Muscle layer of duodenum (tissue), 2 donors: ENCODE data around the gene FAM117B.

ENCODE experiments used
- H3K27ac ChIP-seq: one replicate; pipeline ENCODE4 v1.7.0; 2013; ENCODE audit warnings: mild to moderate bottlenecking, low read length
- H3K27me3 ChIP-seq: one replicate; pipeline ENCODE4 v1.7.0; 2013; ENCODE audit warnings: low read depth, mild to moderate bottlenecking, control low read depth, low read length
- H3K36me3 ChIP-seq, 2 donors: one replicate each; pipeline ENCODE4 v1.7.0; 2013; ENCODE audit warnings: low read length in 2 of 2, control low read depth in 1 of 2, mild to moderate bottlenecking in 1 of 2; ENCODE audit not compliant: insufficient read depth in 2 of 2, control insufficient read depth in 1 of 2
- H3K4me1 ChIP-seq, 2 donors: one replicate each; pipeline ENCODE4 v1.7.0; 2013; ENCODE audit warnings: low read length in 2 of 2, mild to moderate bottlenecking in 2 of 2, control low read depth in 1 of 2, moderate library complexity in 1 of 2; ENCODE audit not compliant: insufficient read depth in 2 of 2, control insufficient read depth in 1 of 2
- H3K4me3 ChIP-seq, 2 donors: one replicate each; pipeline ENCODE4 v1.7.0; 2013; ENCODE audit warnings: low read length in 2 of 2, low read depth in 1 of 2, mild to moderate bottlenecking in 1 of 2
- H3K9me3 ChIP-seq, 2 donors: one replicate each; pipeline ENCODE4 v1.7.0; 2013; ENCODE audit warnings: low read length in 2 of 2, control low read depth in 1 of 2, mild to moderate bottlenecking in 1 of 2; ENCODE audit not compliant: control insufficient read depth in 1 of 2
- donor health status: healthy.

Gene FAM117B

GRCh38 chr2:202763916-202764315 lies 129.1 kb downstream of the FAM117B start:
- Histone ChIP-seq H3K27me3 (no peaks in the 10 kb centered on the region), H3K36me3 (peaks cover 3 to 4% of the 10 kb centered on the region in 2 donors), H3K27ac (no peak overlapping the region), H3K9me3 (no peaks in the 10 kb centered on the region), H3K4me1 (no peaks in the 10 kb centered on the region), H3K4me3 (no peak overlapping the region)

DNA sequence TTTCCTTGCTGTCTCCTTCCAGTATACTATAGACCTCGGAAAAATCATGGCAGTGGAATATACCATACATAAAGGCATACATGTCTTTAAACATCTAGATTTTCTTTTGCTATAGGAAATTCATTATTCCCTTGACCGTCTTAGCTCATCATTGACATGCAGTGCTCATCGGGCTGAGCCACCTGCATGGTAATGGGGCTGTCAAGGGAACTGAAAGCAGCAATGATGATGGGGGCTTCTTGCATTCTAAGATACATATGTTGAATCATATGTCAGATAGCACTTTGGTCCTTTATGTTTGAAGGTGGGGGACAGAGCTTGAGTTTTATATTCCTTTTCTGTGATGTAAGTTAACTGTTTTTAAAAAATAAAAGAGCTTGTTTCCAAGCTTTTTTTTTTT lies 130.2 kb downstream of the FAM117B start:
- no peaks in the 10 kb centered on the region for H3K4me1 ChIP-seq
- H3K9me3 ChIP-seq = no peaks in the 10 kb centered on the region
- peaks cover 3 to 4% of the 10 kb centered on the region in 2 donors for H3K36me3 ChIP-seq
- no peak overlapping the region for H3K27ac ChIP-seq
- H3K4me3 ChIP-seq = no peak overlapping the region
- no peaks in the 10 kb centered on the region for H3K27me3 ChIP-seq

- Histone ChIP-seq H3K27me3 (no peaks in the 10 kb centered on the region), H3K4me3 (no peak overlapping the region), H3K9me3 (no peaks in the 10 kb centered on the region), H3K36me3 (peaks cover 3 to 4% of the 10 kb centered on the region in 2 donors), H3K27ac (no peak overlapping the region), H3K4me1 (no peaks in the 10 kb centered on the region)
Measured at GRCh38 chr2:202765436-202765835, 130.7 kb downstream of the FAM117B start.

DNA sequence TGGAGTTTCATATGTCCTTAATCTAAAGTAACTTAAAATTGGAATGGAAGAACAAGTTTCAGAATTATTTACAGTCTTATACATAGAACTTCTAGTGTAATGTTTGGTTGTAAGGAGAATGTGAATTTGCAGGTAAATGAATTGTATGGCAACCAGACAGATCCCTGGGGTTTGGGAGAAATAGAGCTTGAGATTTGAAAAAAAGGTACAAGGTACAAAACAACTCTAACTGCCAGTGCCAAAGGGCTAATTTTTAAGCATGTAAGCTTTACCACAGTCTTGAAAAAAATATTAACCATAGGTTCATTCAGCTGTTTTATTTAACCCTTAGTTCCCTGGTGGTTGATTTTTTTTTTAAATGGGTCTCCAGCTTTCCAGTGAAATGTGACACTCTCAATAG lies 133.5 kb downstream of the FAM117B start:
- Histone ChIP-seq H3K36me3 (peaks cover 3 to 4% of the 10 kb centered on the region in 2 donors), H3K4me3 (no peak overlapping the region), H3K9me3 (no peaks in the 10 kb centered on the region), H3K27ac (no peak overlapping the region), H3K4me1 (no peaks in the 10 kb centered on the region), H3K27me3 (no peaks in the 10 kb centered on the region)

DNA sequence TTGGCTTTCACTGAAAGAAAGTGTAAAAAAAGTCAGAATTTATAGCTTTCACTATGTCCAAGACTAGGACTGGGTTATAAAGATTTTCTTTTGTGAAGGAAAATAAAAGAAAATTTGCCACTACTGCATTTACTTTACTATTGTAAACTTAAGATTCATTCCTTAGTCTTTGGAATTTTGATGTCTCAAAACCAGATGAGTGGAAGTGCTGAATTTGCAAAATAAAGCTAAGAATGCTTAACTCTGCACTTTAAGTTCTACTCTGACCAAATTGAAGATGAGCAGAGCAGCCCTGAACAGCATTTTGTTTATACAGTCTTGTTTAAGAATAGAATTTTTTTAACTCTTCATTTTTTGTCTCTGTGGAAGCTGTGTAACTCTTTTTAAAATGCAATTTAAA lies 134.4 kb downstream of the FAM117B start:
- H3K36me3 ChIP-seq = peaks cover 3 to 4% of the 10 kb centered on the region in 2 donors
- H3K9me3 ChIP-seq = no peaks in the 10 kb centered on the region
- H3K27ac ChIP-seq = no peak overlapping the region

GRCh38 chr2:202771336-202771735 lies 136.6 kb downstream of the FAM117B start:
- H3K9me3 ChIP-seq = no peaks in the 10 kb centered on the region
- no peaks in the 10 kb centered on the region for H3K27me3 ChIP-seq
- H3K36me3 ChIP-seq = no peaks in the 10 kb centered on the region
- no peak overlapping the region for H3K27ac ChIP-seq
- H3K4me1 ChIP-seq = no peaks in the 10 kb centered on the region
- no peak overlapping the region for H3K4me3 ChIP-seq

More for the DNA sequence above, 134.4 kb downstream of the FAM117B start:
- Histone ChIP-seq H3K4me1 (no peaks in the 10 kb centered on the region), H3K4me3 (no peak overlapping the region), H3K27me3 (no peaks in the 10 kb centered on the region)

DNA sequence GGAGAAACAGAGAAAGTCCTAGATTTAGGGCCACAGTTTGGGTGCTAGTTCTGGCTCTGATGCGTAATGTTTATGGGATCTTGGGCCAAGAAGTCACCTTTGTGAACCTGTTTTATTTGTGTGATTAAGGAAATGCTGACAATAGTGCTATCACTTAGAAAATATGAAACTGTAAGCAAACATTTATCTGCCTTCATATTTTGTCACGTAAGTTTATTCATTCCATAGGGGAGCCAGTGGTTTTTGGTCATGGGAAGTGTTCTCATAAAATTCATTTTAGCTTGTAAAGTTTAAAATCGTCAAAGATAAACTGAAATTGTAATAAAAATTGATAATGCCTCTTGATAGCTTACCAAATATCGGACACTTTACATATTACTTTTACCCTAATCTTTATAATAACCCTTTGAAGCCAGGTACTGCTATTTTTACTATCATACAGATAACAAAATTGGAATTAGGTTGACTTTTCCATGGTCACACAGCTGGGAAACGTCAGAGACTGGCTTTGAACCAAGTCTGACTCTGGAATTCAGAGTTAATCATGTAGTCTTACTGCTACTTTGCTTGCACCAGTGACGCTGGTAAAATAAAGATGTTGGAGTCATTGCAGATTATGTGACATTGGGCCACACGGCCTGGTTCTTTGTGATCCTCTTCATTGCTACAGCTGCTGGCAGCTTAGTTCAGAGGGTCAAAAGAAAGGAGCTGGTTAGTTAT lies 137.1 kb downstream of the FAM117B start:
- Histone ChIP-seq H3K27me3 (no peaks in the 10 kb centered on the region), H3K4me1 (no peaks in the 10 kb centered on the region), H3K36me3 (no peaks in the 10 kb centered on the region), H3K9me3 (no peaks in the 10 kb centered on the region), H3K27ac (no peak overlapping the region), H3K4me3 (no peak overlapping the region)

GRCh38 chr2:202773301-202773973 lies 138.7 kb downstream of the FAM117B start:
- H3K27me3 ChIP-seq = no peaks in the 10 kb centered on the region
- no peak overlapping the region for H3K27ac ChIP-seq
- no peaks in the 10 kb centered on the region for H3K4me1 ChIP-seq
- peaks cover 0 to 2% of the 10 kb centered on the region in 2 donors for H3K36me3 ChIP-seq
- H3K4me3 ChIP-seq = no peak overlapping the region
- H3K9me3 ChIP-seq = no peaks in the 10 kb centered on the region

- Histone ChIP-seq H3K9me3 (no peaks in the 10 kb centered on the region), H3K4me3 (no peak overlapping the region), H3K4me1 (no peaks in the 10 kb centered on the region), H3K27ac (no peak overlapping the region), H3K27me3 (no peaks in the 10 kb centered on the region), H3K36me3 (peaks cover 0 to 3% of the 10 kb centered on the region in 2 donors)
Measured at GRCh38 chr2:202774104-202774503, 139.3 kb downstream of the FAM117B start.

DNA sequence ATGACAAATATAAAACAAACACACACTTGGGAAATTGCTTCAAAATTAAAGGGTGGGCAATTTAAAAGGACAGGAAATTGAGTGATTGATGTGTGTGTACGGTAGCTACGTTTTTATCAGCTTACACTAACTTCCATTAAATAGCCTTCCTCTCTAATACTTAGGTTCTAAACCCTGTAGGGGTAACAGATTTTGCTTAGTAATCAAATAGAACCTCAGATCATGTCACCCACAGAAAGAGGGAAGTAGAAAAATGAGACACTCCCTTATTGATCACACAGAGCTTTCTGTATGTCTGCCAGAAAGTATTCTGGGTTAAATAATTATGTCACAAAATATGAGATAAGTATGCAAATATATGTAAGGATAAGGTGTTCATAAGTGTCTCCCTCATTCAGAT lies 143.4 kb downstream of the FAM117B start:
- peaks cover 0 to 18% of the 10 kb centered on the region in 2 donors for H3K36me3 ChIP-seq
- H3K4me1 ChIP-seq = no peaks in the 10 kb centered on the region
- no peaks in the 10 kb centered on the region for H3K9me3 ChIP-seq
- no peaks in the 10 kb centered on the region for H3K27me3 ChIP-seq
- no peak overlapping the region for H3K4me3 ChIP-seq
- H3K27ac ChIP-seq = no peak overlapping the region

DNA sequence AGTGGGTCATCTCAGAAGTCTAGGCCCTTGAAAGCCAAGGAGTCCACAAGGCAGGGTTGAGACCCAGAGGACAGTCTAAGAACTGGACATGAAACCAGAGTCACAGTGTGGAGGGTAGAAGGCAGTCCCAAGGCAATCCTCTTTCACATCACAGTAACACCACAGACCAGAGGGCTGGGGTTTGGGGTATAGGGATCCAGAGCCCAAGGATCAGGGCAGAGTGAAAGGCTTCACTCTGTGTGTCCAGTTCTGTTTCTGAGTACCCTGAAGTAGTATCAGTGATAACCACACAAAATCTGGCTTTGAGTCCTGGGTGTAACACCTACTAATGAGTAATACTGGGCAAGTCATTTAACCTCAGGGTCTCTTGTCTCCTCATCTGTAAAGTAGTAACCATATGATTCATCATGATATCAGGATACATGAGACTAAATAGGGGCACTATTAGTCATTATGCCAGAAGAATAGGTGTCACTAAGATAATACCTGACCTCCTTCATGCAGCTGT lies 145.8 kb downstream of the FAM117B start:
- peaks cover 0 to 22% of the 10 kb centered on the region in 2 donors for H3K36me3 ChIP-seq
- no peak overlapping the region for H3K27ac ChIP-seq
- no peaks in the 10 kb centered on the region for H3K9me3 ChIP-seq
- H3K27me3 ChIP-seq = no peaks in the 10 kb centered on the region
- H3K4me3 ChIP-seq = no peak overlapping the region
- no peaks in the 10 kb centered on the region for H3K4me1 ChIP-seq
